Neural cell (in vitro differentiated cells): ENCODE results near the gene THEM4. TPM values are rescaled to one million over a fixed set of nuclear protein-coding genes. Genes with fewer than 3 reads are reported as not detected.

Experiments used
- H2AFZ ChIP-seq: fragments of 200-600, 300-800 bp; sonication (generic), shearing (Covaris generic); 2 replicates; pipeline ENCODE4 v1.6.0; 2014; ENCODE audit warnings: low read depth, mild to moderate bottlenecking, antibody characterized with exemption, low read length, moderate library complexity
- H3F3A ChIP-seq: fragments of 200-600 bp; shearing (Covaris generic); 2 replicates; pipeline ENCODE4 v1.6.1; 2016; ENCODE audit warnings: mild to moderate bottlenecking, moderate library complexity, mixed read lengths, antibody characterized with exemption, low read length; ENCODE audit not compliant: insufficient read depth, poor library complexity, severe bottlenecking
- H3K27ac ChIP-seq: fragments of 200-600, 300-800 bp; sonication (generic), shearing (Covaris generic); 2 replicates; pipeline ENCODE4 v1.5.1; 2014; ENCODE audit warnings: mild to moderate bottlenecking, low read length, moderate library complexity
- H3K27me3 ChIP-seq: fragments of 300-800, 200-600 bp; sonication (generic), shearing (Covaris generic); 2 replicates; pipeline ENCODE4 v1.6.0; 2014; ENCODE audit warnings: mild to moderate bottlenecking, low read depth, low read length, moderate library complexity; ENCODE audit not compliant: insufficient read depth
- H3K36me3 ChIP-seq: fragments of 300-800, 200-600 bp; sonication (generic), shearing (Covaris generic); 2 replicates; pipeline ENCODE4 v1.5.1; 2014; ENCODE audit warnings: mild to moderate bottlenecking, antibody characterized with exemption, low read length, moderate library complexity; ENCODE audit not compliant: insufficient read depth
- H3K4me2 ChIP-seq: fragments of 300-800, 200-600 bp; sonication (generic), shearing (Covaris generic); 2 replicates; pipeline ENCODE4 v1.6.0; 2014; ENCODE audit warnings: mild to moderate bottlenecking, low read length
- H3K4me3 ChIP-seq: fragments of 300-800, 200-600 bp; sonication (generic), shearing (Covaris generic); 2 replicates; pipeline ENCODE4 v1.5.1; 2014; ENCODE audit warnings: mild to moderate bottlenecking, low read length, moderate library complexity
- H3K79me2 ChIP-seq: fragments of 200-600 bp; shearing (Covaris generic); replicated peaks from 2 replicates; pipeline ENCODE4 v1.6.0; 2014; ENCODE audit warnings: mild to moderate bottlenecking, low read length, moderate library complexity; ENCODE audit not compliant: insufficient read depth
- H3K9ac ChIP-seq: fragments of 300-800, 200-600 bp; sonication (generic), shearing (Covaris generic); 2 replicates; pipeline ENCODE4 v1.6.1; 2016; ENCODE audit warnings: mild to moderate bottlenecking, low read length, mixed read lengths
- H3K9me2 ChIP-seq: fragments of 200-600 bp; shearing (Covaris generic); 2 replicates; pipeline ENCODE4 v1.6.1; 2016; ENCODE audit warnings: mild to moderate bottlenecking, low read length, mixed read lengths; ENCODE audit not compliant: insufficient read depth
- H3K9me3 ChIP-seq: fragments of 200-600, 300-800 bp; sonication (generic), shearing (Covaris generic); 2 replicates; pipeline ENCODE4 v1.6.1; 2016; ENCODE audit warnings: mild to moderate bottlenecking, mixed run types, low read length, moderate library complexity, mixed read lengths
- H4K20me1 ChIP-seq: fragments of 200-600 bp; shearing (Covaris generic); 2 replicates; pipeline ENCODE4 v1.6.1; 2016; ENCODE audit warnings: mild to moderate bottlenecking, mixed run types; ENCODE audit not compliant: insufficient read depth
- EP300 ChIP-seq: fragments of 450-650 bp; conservative IDR thresholded peaks from 2 replicates; pipeline ENCODE4 v1.6.1; 2014; ENCODE audit warnings: antibody characterized with exemption, mild to moderate bottlenecking, moderate library complexity; ENCODE audit not compliant: poor library complexity, severe bottlenecking
- EZH2 ChIP-seq: fragments of 200-600, 300-800 bp; shearing (Covaris generic), sonication (generic); IDR thresholded peaks from 2 replicates; pipeline ENCODE4 v1.6.1; 2014; ENCODE audit warnings: antibody characterized with exemption, low read length, borderline replicate concordance, mild to moderate bottlenecking; ENCODE audit not compliant: insufficient read depth, poor library complexity, severe bottlenecking
- MXI1 ChIP-seq: fragments of 450-650 bp; conservative IDR thresholded peaks from 2 replicates; pipeline ENCODE4 v1.6.1; 2014; ENCODE audit warnings: antibody characterized with exemption, mild to moderate bottlenecking; ENCODE audit not compliant: poor library complexity, severe bottlenecking
- POLR2AphosphoS5 ChIP-seq: IDR thresholded peaks from 2 replicates; pipeline ENCODE4 v1.6.1; 2012
- RAD21 ChIP-seq: fragments of 450-650 bp; conservative IDR thresholded peaks from 2 replicates; pipeline ENCODE4 v1.6.1; 2014; ENCODE audit warnings: antibody characterized with exemption, mild to moderate bottlenecking, moderate library complexity
- REST ChIP-seq: IDR thresholded peaks from 2 replicates; pipeline ENCODE4 v1.6.1; 2012; ENCODE audit warnings: borderline replicate concordance
- SMC3 ChIP-seq: fragments of 450-650 bp; conservative IDR thresholded peaks from 2 replicates; pipeline ENCODE4 v1.6.1; 2014; ENCODE audit warnings: antibody characterized with exemption, mild to moderate bottlenecking, moderate library complexity; ENCODE audit not compliant: poor library complexity
- TAF1 ChIP-seq: IDR thresholded peaks from 2 replicates; pipeline ENCODE4 v1.6.1; 2012; ENCODE audit warnings: low read depth
- polyA plus RNA-seq: library from polyadenylated mRNA; depleted of rRNA; stranded (reverse); fragments of >200 nt; gene quantifications from 2 replicates; pipeline ENCODE4 v1.2.3, GENCODE V29; 2014
- TF ChIP-seq, protein P1 (sequence below): fragments of 450-650 bp; IDR thresholded peaks from 2 replicates; pipeline ENCODE4 v1.5.1; 2014; ENCODE audit warnings: antibody characterized with exemption, mild to moderate bottlenecking, moderate library complexity; ENCODE audit not compliant: poor library complexity, severe bottlenecking

THEM4 gene
- polyA plus RNA-seq, 1 donor from 2014 or later = 11.3 TPM

DNA sequence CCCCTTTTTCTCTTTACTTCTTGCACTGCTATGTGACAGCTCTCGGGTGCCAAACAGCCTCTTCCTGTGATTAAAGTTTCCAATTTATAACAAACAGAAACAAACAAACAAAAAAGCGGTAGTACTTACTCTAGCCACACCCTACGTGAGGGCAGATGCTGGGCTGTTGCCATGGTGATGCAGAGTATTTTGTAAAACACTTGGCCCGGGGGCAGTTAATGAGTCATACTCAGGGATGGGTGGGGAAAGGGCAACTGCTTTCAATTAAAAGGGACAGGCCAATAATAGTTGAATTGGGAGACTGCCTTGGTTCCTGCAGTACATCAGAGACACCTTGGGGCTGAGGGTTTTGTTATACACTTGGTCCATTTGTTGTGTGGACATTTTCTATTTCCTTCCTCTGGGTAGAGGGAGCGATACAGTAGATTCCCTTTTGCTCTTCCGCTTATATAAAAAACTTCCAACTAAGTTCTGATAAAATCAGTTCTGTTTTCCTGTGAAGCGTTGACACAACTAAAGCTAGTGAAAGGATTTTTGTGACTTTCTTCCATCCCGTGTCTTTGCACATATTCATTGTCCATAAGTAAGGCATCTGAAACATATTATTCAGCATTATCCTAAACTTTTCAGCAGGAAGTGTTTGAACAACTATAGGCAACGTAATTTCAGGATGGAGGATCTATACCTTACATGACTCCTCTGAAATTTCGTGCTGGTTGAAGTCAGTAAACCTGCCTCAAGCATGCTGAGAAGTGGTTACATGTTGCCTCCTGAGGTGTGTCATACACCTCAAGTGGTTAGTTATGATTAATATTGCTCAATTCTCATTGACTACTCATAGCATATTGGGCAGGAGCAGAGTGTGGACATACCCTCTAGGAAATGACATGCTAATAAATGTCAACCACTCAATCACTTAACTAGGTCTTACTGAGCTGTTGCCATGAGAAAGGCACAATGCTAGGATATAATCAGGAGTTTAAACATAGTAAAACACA lies 36.7 kb upstream of the THEM4 start:
- no peak overlapping the region for H3K9ac ChIP-seq

More for the DNA sequence above, 36.7 kb upstream of the THEM4 start:
- H3K9me2 ChIP-seq = no peaks in the 10 kb centered on the region
- no peaks in the 10 kb centered on the region for H4K20me1 ChIP-seq
- no peak overlapping the region for H3K27ac ChIP-seq
- TF ChIP-seq SMC3 = no peak
- TF ChIP-seq EP300 = no peak
- TF ChIP-seq RAD21 = no peak
- no peak for TF ChIP-seq POLR2AphosphoS5
- TF ChIP-seq, protein P1, sequence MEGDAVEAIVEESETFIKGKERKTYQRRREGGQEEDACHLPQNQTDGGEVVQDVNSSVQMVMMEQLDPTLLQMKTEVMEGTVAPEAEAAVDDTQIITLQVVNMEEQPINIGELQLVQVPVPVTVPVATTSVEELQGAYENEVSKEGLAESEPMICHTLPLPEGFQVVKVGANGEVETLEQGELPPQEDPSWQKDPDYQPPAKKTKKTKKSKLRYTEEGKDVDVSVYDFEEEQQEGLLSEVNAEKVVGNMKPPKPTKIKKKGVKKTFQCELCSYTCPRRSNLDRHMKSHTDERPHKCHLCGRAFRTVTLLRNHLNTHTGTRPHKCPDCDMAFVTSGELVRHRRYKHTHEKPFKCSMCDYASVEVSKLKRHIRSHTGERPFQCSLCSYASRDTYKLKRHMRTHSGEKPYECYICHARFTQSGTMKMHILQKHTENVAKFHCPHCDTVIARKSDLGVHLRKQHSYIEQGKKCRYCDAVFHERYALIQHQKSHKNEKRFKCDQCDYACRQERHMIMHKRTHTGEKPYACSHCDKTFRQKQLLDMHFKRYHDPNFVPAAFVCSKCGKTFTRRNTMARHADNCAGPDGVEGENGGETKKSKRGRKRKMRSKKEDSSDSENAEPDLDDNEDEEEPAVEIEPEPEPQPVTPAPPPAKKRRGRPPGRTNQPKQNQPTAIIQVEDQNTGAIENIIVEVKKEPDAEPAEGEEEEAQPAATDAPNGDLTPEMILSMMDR = no peak
- TF ChIP-seq MXI1 = no peak
- no peak for TF ChIP-seq REST
- no peak for TF ChIP-seq TAF1
- no peak for TF ChIP-seq EZH2
- H3K9me3 ChIP-seq = no peaks in the 10 kb centered on the region
- H2AFZ ChIP-seq = no peak overlapping the region
- H3K79me2 ChIP-seq = no peaks in the 10 kb centered on the region
- H3F3A ChIP-seq = no peaks in the 10 kb centered on the region
- H3K36me3 ChIP-seq = no peaks in the 10 kb centered on the region
- no peaks in the 10 kb centered on the region for H3K27me3 ChIP-seq
- no peak overlapping the region for H3K4me2 ChIP-seq
- no peak overlapping the region for H3K4me3 ChIP-seq
